Inflammatory macrophage (primary cell): ENCODE results near the gene CYTH3.

Source experiments
- DNase-seq, 2 donors: peaks; one replicate each; pipeline ENCODE4 v3.0.0-alpha.2; 2020 to 2022

CYTH3 gene

DNA sequence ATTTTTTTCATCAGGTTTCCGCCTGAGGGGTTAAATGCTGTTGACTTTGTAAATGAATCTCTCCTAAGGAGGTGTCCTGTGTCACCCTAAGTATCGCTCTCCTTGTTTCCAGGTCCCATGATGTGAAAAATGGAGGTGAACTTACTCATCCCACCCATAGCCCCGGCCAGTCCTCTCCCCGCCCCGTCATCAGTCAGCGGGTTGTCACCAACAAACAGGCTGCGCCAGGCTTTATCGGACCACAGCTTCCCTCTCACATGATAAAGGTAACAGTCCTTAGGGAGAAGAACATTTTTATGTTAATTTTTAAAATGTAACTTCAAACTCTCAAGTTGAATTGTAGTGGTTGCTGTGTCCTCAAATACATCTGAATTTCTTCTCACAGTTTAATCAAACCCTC lies 124.8 kb downstream of the CYTH3 start:
- no peak for DNase-seq

DNA sequence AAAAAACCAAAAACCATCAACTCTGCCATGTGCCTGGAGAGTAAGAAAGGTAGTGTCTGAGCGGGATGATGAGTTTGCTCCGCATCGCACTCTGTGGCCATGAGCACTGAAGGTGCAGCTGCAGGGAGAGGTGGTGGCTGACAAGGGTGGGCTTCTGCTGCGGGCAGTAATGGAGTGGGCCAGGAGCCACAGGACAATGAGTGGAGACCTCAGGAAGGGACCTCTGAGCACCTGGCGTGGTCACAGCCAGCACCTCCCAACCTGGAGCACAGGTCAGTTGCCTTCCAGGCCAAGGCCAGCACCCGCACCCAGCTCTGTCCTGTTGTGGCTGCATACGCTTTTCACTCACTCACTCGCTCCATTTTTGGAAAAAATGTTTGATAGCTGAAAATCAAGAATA lies 125.8 kb downstream of the CYTH3 start:
- DNase-seq: no peak

- DNase-seq: no peak
Observed at GRCh38 chr7:6143997-6144396, 128.4 kb downstream of the CYTH3 start.

DNA sequence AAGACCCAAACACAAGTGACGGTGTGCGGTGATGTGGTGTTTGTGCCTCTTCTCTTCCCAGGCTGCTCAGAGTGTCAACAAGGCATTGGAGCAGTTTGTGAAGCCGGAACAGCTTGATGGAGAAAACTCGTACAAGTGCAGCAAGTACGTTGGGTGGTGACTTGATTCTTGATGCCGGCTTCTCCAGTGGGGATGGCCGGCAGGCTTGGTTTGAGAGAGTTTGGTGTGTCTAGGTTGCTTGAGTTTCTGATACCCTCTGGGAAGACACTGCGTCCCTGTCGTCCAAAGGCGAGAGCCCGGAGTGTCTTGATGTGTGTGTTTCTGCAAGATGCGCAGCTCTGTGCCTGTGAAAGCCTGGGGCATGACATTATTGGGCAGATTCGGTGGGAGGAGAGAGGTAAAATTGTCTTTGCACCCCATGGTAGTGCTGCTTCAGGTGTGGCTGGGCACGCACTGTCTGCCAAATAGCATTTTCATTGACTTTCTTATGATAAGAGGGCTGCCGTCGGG lies 129.5 kb downstream of the CYTH3 start:
- no peak for DNase-seq

GRCh38 chr7:6139189-6139996 lies 133.0 kb downstream of the CYTH3 start:
- peak; percentile 47 to 51 for DNase-seq

- no peak for DNase-seq
Observed at GRCh38 chr7:6136475-6136874, 135.9 kb downstream of the CYTH3 start.

- DNase-seq: no peak
Observed at GRCh38 chr7:6133249-6133648, 139.2 kb downstream of the CYTH3 start.

GRCh38 chr7:6130007-6130587 lies 142.3 kb downstream of the CYTH3 start:
- no peak for DNase-seq

DNA sequence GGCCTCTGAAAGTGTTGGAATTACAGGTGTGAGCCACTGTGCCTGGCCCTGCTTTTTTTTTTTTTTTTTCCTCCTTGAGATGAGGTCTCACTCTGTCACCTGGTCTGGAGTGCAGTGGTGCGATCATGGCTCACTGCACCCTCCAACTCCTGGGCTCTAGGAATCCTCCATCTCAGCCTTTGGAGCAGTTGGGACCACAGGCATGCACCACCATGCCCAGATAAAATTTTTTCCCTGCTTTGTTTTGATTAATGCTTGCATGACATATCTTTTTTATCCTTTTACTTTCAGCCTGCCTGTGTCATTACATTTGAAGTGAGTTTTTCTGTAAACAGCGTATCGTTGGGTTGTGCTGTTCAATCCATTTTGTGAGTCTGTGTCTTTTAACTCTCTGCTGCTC lies 144.2 kb downstream of the CYTH3 start:
- DNase-seq: no peak

DNA sequence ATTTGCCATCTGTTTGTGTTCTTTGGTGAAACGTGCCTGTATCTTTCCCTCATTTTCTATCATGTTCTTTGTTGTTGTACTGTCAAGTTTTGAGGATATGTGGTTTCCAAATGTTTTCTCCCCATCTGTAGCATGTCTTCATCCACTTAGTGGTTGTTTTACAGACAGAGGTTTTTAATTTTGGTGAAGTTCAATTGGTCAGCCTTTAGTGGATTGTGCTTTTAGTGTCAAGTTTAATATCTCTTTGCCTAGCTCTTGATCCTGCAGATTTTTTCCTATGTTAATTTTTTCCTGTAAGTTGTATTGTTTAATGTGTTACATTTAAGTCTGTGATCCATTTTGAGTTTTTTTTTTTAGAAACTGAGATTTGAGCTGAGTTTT lies 145.3 kb downstream of the CYTH3 start:
- DNase-seq: no peak

DNA sequence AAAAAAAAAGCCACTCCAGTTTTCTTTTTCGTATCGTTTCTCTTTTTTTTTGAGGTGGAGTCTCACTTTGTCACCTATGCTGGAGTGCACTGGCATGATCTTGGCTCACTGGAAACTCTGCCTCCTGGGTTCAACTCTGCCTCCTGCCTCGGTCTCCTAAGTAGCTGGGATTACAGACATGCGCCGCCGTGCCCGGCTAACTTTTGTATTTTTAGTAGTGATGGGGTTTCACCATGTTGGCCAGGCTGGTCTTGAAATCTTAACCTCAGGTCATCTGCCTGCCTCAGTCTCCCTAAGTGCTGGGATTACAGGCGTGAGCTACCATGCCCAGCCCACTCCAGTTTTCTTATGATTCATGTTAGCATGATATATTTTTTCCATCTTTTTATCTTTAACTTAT lies 148.6 kb downstream of the CYTH3 start:
- no peak for DNase-seq

DNA sequence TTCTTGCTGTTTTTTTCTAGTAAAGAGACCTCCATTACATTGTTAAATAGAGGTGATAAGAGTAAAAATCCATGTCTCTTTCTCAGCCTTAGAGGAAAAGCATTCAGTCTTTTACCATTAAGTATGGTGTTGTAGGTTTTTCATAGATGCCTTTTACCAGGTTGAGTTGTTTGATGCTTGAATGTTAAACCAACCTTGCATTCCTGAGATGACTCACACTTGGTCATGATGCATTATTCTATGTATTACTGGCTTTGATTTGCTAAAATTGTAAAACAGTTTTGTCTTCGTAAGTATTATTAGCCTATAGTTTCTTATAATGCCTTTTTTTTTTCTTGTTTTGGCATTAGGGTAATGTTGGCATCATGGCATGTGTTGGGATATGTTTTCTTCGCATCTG lies 151.3 kb downstream of the CYTH3 start:
- no peak for DNase-seq

DNA sequence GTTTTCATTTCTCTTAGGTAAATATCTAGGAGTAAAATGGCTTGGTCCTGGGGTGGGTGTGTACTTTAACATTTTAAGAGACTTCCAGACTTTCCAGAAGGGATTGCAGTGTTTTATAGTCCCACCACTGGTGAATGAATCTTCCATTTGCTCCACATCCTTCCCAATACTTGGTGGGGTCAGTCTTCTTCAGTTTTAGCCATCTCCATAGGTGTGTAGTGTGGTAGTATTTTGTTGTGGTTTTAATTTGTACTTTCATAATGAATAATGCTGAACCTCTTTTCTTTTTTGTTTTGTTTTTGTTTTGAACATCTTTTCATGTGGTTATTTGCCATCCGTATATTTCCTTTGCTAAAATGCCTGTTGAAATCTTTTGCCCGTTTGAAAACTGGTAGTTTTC lies 154.9 kb downstream of the CYTH3 start:
- DNase-seq: no peak

DNA sequence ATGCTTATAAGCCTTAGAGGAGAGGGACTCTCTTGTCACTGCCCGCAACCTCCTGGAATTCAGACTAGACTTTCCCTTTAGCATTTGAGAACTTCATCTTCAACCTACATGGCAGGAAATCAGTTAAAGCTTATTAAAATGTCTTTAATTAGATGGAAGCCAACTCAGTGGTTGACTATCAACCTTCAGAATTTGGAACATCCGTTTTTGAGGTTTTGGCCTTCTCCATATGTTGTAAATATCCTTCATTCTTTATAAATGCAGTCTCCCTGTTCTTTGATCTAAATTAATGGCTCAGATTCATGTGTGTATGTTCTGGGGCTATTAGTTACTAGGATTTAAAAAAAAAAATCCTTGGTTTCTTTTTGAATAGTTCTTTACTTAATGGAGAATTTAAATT lies 156.2 kb downstream of the CYTH3 start:
- no peak for DNase-seq
